CD4-positive, alpha-beta T cell treated with Interleukin-4 for 1 hour (primary cell): Measurements from ENCODE around the gene TMEM240.
"Not testable (repeated sequence)": the region's sequence is repeated elsewhere in the genome, so short reads cannot be mapped to it uniquely, and the experiment has no call there.

ENCODE experiments used
- DNase-seq, 2 donors: peaks; one replicate each; pipeline ENCODE4 v3.0.0-alpha.2; 2020 to 2022

The TMEM240 gene

GRCh38 chr1:1490633-1491230 is 49.7 kb downstream of the TMEM240 start:
- no peak for DNase-seq

- DNase-seq: no peak
Observed at GRCh38 chr1:1489861-1490260, 50.6 kb downstream of the TMEM240 start.

- DNase-seq: no peak
Observed at GRCh38 chr1:1489231-1489630, 51.2 kb downstream of the TMEM240 start.

- DNase-seq: no peak
Observed at GRCh38 chr1:1487701-1488100, 52.7 kb downstream of the TMEM240 start.

GRCh38 chr1:1485755-1486317 is 54.6 kb downstream of the TMEM240 start:
- not testable (repeated sequence) for DNase-seq

GRCh38 chr1:1484976-1485750 is 55.3 kb downstream of the TMEM240 start:
- DNase-seq: not testable (repeated sequence)
